AG09319 (cell line): ENCODE results near the gene ARHGAP42.

Experiments
- DNase-seq: peaks from one replicate; pipeline ENCODE4 v3.0.0-alpha.2; 2010; ENCODE audit warnings: low read depth; ENCODE audit errors: extremely low read depth
- CTCF ChIP-seq: IDR thresholded peaks from 2 replicates; pipeline ENCODE4 v1.5.1; 2011; ENCODE audit warnings: low read depth, mild to moderate bottlenecking, inconsistent platforms, low read length, moderate library complexity

ARHGAP42 gene

GRCh38 chr11:100902454-100903141 is 215.5 kb downstream of the ARHGAP42 start:
- no peak for TF ChIP-seq CTCF
- DNase-seq, result no peak

GRCh38 chr11:100903284-100903683 is 216.2 kb downstream of the ARHGAP42 start:
- DNase-seq, result no peak
- TF ChIP-seq CTCF, result no peak

GRCh38 chr11:100905684-100906083 is 218.6 kb downstream of the ARHGAP42 start:
- DNase-seq, result no peak
- no peak for TF ChIP-seq CTCF

- no peak for TF ChIP-seq CTCF
- DNase-seq, result no peak
Measured at GRCh38 chr11:100908746-100909145, 221.7 kb downstream of the ARHGAP42 start.

GRCh38 chr11:100910808-100911207 is 223.7 kb downstream of the ARHGAP42 start:
- no peak for DNase-seq
- no peak for TF ChIP-seq CTCF

- DNase-seq, result no peak
- TF ChIP-seq CTCF, result no peak
Measured at GRCh38 chr11:100914415-100915110, 227.5 kb downstream of the ARHGAP42 start.
